ENCODE data around the gene CNTNAP5. TPM values are rescaled to one million over a fixed set of nuclear protein-coding genes. Genes with fewer than 3 reads are reported as not detected.
A peak's percentile ranks its signal among the peaks of the same experiment; 100 is the strongest.

The CNTNAP5 gene
- total and polyA plus RNA-seq, 2 of the 13 experiments (the other 11 are each of a cell fraction or from before 2014, with no cell fraction given) = not detected

DNA sequence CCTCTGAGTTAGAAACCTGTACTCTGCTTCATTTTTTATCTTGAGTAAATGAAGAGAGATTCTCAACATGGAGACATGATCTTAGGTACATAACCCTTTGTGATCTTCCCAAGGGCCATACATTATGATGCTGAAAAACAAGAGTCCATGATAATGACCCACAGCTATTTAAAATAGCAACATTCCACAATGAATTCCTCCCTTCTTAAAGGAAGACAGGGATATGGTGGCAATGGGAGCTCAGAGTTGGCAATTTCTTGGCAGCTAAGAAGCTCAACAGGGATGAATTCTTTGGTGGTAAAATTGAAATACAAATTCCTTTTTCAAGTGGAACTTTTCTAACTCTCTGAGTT, 638.5 kb downstream of the CNTNAP5 start:
- H3K79me2 ChIP-seq (ENCODE audit: insufficient read depth, low read length) = no peaks in the 10 kb centered on the region
- no TSS peak for BruUV-seq (replicated peaks)
- no peaks in the 10 kb centered on the region for H3K36me3 ChIP-seq (replicated peaks in 1 of 2; ENCODE audit: control insufficient read depth in 1 of 2, insufficient read depth in 2 of 2, low read length in 2 of 2)
- no peak overlapping the region for H3K4me2 ChIP-seq (ENCODE audit: low read depth, low read length)
- no peaks in the 10 kb centered on the region for H3K27me3 ChIP-seq (ENCODE audit: control insufficient read depth in 1 of 2, insufficient read depth in 2 of 2, low read length in 2 of 2)
- intact Hi-C loops (cut with micrococcal nuclease; ENCODE audit: unreplicated experiment) = no loop called here
- ATAC-seq (no peak), FAIRE-seq (no peak), DNase-seq (ENCODE audit: low spot score) (no peak)
- TF ChIP-seq PCBP2 (optimal IDR thresholded peaks at IDR 0.05; ENCODE audit: low read depth, low read length, poor library complexity, severe bottlenecking) = no peak
- no peak for TF ChIP-seq PHB2 (IDR thresholded peaks at IDR 0.05; ENCODE audit: partially characterized antibody)
- no peaks in the 10 kb centered on the region for H4K20me1 ChIP-seq (ENCODE audit: insufficient read depth, low read length)
- no peak overlapping the region for H3K9ac ChIP-seq (ENCODE audit: insufficient read depth, low read depth, low read length)
- H3K4me3 ChIP-seq (replicated peaks in 1 of 3; ENCODE audit: insufficient read depth in 1 of 3, low read depth in 2 of 3, low read length in 3 of 3) = no peak overlapping the region
- H3K9me3 ChIP-seq (ENCODE audit: low read length) = no peaks in the 10 kb centered on the region
- H2AFZ ChIP-seq (ENCODE audit: low read length) = no peak overlapping the region
- H3K4me1 ChIP-seq (ENCODE audit: insufficient read depth, low read length) = no peaks in the 10 kb centered on the region
- ChIA-PET CTCF (ENCODE audit: low intra/inter-chr PET ratio, low total read pairs) (no interaction called here), POLR2A (no interaction called here)
- in situ Hi-C loops (cut with HindIII; ENCODE audit: extremely low pct_ligation_motif_present, low pct_unique_long_range_greater_than_20kb) = no loop called here
- no peak overlapping the region for H3K27ac ChIP-seq (ENCODE audit: extremely low read length, insufficient read depth, low read length)

- no peaks in the 10 kb centered on the region for H3K27me3 ChIP-seq (ENCODE audit: control insufficient read depth in 1 of 2, insufficient read depth in 2 of 2, low read length in 2 of 2)
- H3K9ac ChIP-seq (ENCODE audit: insufficient read depth, low read depth, low read length) = no peak overlapping the region
- H4K20me1 ChIP-seq (ENCODE audit: insufficient read depth, low read length) = no peaks in the 10 kb centered on the region
- FAIRE-seq (no peak), DNase-seq (ENCODE audit: low spot score) (no peak), ATAC-seq (no peak)
- H3K4me3 ChIP-seq (replicated peaks in 1 of 3; ENCODE audit: insufficient read depth in 1 of 3, low read depth in 2 of 3, low read length in 3 of 3) = no peak overlapping the region
- TF ChIP-seq GZF1 (CRISPR knock-in tag; IDR thresholded peaks at IDR 0.05) = no peak
- TF ChIP-seq, protein P1, sequence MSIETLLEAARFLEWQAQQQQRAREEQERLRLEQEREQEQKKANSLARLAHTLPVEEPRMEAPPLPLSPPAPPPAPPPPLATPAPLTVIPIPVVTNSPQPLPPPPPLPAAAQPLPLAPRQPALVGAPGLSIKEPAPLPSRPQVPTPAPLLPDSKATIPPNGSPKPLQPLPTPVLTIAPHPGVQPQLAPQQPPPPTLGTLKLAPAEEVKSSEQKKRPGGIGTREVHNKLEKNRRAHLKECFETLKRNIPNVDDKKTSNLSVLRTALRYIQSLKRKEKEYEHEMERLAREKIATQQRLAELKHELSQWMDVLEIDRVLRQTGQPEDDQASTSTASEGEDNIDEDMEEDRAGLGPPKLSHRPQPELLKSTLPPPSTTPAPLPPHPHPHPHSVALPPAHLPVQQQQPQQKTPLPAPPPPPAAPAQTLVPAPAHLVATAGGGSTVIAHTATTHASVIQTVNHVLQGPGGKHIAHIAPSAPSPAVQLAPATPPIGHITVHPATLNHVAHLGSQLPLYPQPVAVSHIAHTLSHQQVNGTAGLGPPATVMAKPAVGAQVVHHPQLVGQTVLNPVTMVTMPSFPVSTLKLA (IDR thresholded peaks at IDR 0.05) = 0 out of 2 replicates have a peak, but pooled peaks have one; percentile 7
- CTCF ChIA-PET (ENCODE audit: low intra/inter-chr PET ratio, low total read pairs) = no interaction called here
- no peak overlapping the region for H3K27ac ChIP-seq (ENCODE audit: extremely low read length, insufficient read depth, low read length)
- in situ Hi-C loops (cut with HindIII; ENCODE audit: extremely low pct_ligation_motif_present, low pct_unique_long_range_greater_than_20kb) = no loop called here
- H2AFZ ChIP-seq (ENCODE audit: low read length) = no peak overlapping the region
- WGBS (ENCODE audit: low lambda C conversion rate) = 16% methylated on average over 5 of the region's 5 CpGs
- H3K79me2 ChIP-seq (ENCODE audit: insufficient read depth, low read length) = no peaks in the 10 kb centered on the region
- no peaks in the 10 kb centered on the region for H3K36me3 ChIP-seq (replicated peaks in 1 of 2; ENCODE audit: control insufficient read depth in 1 of 2, insufficient read depth in 2 of 2, low read length in 2 of 2)
- no peaks in the 10 kb centered on the region for H3K4me1 ChIP-seq (ENCODE audit: insufficient read depth, low read length)
- intact Hi-C loops (cut with micrococcal nuclease; ENCODE audit: unreplicated experiment) = no loop called here
- no TSS peak for BruUV-seq (replicated peaks)
- no peaks in the 10 kb centered on the region for H3K9me3 ChIP-seq (ENCODE audit: low read length)
- H3K4me2 ChIP-seq (ENCODE audit: low read depth, low read length) = no peak overlapping the region
- POLR2A ChIA-PET = no interaction called here
These were observed 639.3 kb downstream of the CNTNAP5 start for GRCh38 chr2:124664363-124664762.
